GM21619 (cell line): Measurements from ENCODE around the gene WARS2.

ENCODE experiments used
- ATAC-seq: cut with Tn5 transposase; IDR thresholded peaks from one replicate; pipeline ENCODE4 v1.9.1; 2021; ENCODE audit not compliant: unreplicated experiment

Gene WARS2

GRCh38 chr1:119001181-119002027, 139.0 kb downstream of the WARS2 start:
- no peak for ATAC-seq

- no peak for ATAC-seq
These were observed 139.9 kb downstream of the WARS2 start for GRCh38 chr1:119000371-119001180.

- no peak for ATAC-seq
These were observed 140.9 kb downstream of the WARS2 start for GRCh38 chr1:118999348-119000071.

- no peak for ATAC-seq
These were observed 142.3 kb downstream of the WARS2 start for GRCh38 chr1:118998171-118998570.

- ATAC-seq = no peak
These were observed 143.2 kb downstream of the WARS2 start for GRCh38 chr1:118997225-118997624.

DNA sequence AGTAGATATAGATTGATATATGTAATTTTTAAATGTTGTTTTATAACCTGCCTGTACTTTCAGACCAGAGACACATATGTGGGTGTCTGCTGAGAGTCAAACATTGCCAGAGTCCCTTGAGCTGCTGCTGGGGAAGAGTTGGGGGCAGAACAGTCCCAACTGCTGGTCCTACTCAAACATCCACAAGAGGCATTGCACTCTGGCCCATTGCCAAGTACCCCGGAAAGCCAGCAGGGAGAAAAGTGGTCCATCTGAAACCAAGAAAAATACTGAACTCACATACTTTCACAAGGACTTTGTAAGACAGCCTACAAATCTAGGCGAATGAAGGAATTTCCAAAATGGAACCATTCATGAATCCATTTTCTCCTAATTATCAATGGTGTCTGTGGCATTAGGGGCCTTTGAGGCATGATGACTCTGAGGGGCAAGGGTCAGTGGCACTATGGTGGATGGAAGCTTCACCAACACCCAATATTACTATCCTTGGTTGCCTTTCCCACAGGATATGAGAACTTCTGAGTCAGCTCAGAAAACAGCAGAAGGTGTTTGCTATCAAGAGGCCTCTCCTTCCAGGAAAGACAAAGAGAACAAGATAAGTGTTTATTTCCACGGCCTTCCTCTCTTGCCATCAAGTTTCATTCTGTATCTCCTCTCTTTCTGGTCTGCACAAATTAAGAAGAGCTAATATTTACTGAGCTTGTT, 145.0 kb downstream of the WARS2 start:
- ATAC-seq = no peak

- no peak for ATAC-seq
These were observed 146.8 kb downstream of the WARS2 start for GRCh38 chr1:118993700-118994026.

DNA sequence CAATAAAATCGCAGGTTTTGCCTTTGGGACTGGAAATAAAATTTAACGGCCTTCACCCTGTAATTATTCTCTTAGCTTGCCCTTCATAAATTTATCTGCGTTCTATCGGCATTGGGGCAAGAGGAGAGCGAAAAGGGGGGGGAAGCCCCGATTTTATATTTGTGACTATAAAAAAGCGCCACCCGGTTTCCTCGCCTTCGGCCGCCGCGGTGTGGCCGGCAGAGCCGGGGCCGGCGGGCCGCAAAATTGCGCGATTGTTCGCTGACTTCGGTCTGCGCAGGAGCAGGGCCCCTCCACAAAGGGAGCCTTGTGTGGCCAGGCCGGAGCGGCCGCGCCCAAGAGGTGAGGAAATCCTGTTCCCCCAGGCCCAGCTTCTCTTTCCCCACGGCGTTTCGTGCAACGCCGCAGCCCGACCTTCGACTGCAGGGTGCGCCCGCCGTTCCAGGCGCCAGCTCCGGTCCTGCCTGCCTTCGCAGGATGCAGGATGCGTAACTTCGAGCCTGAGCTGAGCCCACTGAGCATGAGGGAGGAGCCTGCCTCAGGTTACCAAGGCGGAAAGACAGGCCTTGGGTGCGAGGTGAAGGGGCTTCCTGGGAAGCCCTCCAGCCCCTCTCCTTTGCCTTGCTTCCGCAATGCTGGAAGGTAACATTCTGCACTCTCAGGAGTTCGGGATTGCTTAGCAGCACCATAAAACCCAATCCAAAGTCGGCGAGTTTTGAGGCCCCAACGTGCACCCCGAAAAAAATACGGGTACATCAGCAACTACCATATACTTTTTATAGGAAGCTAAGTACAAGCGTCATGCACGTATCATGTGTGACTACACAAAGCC, 147.4 kb downstream of the WARS2 start:
- no peak for ATAC-seq

GRCh38 chr1:118992237-118992825, 148.1 kb downstream of the WARS2 start:
- ATAC-seq = no peak

DNA sequence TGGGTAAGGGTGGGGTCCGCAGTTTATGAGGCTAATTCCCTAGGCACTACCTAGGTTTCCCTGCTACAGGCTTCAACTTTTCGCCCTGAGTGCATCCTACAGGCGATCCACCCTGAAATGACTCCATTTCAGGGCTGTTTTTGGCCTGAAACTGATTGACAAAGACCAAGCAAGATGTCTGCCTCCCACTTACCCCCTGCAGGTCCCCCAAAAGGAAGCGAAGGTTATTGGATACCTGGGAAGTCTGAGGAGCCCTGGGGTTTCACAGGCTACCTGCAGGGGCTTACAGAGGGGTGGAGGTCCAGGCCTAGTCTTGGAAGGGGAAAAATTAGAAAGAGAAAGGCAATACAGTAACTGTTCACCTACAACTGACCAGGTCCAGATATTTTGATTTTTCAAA, 149.0 kb downstream of the WARS2 start:
- ATAC-seq = no peak

DNA sequence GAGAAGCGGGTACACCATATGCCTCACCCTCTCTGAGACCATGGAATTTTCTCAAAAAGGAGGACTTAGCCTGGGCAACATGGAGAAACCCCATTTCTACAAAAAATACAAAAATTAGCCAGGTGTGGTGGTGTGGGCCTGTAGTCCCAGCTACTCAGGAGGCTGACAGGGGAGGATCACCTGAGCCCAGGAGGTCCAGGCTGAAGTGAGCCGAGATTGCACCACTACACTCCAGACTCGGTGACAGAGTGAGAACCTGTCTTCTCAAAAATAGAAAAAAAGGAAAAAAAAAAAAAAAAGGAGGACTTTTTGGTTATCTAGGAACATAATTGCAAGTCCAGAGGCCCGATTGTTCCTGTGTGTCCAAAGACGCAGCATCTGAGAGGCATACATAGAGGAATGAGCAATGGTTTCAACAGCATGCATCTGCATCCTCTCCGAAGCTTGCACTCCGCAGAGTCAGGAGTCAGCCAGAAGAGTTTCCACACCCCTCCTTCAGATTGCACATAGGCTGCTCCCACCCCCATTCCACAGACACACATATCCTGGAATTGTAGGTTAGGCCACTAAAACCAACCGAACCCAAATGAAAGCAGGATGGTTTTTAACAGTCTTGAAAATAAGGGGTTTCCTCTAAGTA, 149.8 kb downstream of the WARS2 start:
- ATAC-seq = no peak

GRCh38 chr1:118989878-118990378, 150.5 kb downstream of the WARS2 start:
- ATAC-seq = no peak

GRCh38 chr1:118989006-118989815, 151.2 kb downstream of the WARS2 start:
- no peak for ATAC-seq

DNA sequence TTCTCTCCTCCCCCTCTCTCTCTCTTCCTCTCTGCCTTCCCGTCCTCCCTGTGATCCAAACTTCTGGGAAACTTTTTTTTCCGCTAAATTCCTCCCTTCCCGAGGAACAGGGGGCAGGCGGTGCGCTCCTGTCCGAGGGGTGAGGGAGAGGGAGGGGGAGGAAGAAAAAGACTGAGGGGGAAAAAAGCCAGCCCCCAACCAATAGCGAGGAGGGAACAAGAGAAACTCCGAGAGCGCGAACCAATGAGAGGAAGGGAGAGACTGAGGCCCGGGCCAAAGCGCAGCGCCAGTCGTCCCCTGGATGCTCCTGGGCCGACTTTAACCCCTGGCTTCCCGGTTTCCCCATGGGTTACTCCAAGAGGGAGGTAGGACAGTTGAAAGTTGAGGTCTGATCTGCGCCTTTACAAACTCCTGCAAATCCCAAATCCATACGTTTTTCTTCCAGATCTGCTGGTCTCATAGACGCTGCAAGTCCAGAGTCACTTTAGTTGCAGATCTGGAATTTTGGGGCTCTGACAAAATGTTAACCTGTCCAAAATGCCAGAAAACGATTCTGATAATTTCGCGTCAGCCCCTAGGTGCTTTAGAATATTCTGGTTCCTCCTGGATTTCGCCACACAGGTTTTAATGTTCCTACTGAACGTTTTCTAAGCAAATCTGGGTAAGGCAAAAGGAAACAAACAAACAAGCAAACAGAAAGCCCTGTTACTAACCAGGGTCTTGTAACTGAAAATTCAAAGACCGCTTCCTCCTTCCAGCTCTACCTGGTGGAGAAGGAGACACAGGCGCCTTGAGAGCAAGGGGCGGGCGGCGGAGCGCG, 152.1 kb downstream of the WARS2 start, which contains the start of gene TBX15:
TBX15 (minus strand) TSS at position 158 of the 820 bp plus-strand sequence. CDS start 548 bp downstream, outside the sequence.
- no peak for ATAC-seq

DNA sequence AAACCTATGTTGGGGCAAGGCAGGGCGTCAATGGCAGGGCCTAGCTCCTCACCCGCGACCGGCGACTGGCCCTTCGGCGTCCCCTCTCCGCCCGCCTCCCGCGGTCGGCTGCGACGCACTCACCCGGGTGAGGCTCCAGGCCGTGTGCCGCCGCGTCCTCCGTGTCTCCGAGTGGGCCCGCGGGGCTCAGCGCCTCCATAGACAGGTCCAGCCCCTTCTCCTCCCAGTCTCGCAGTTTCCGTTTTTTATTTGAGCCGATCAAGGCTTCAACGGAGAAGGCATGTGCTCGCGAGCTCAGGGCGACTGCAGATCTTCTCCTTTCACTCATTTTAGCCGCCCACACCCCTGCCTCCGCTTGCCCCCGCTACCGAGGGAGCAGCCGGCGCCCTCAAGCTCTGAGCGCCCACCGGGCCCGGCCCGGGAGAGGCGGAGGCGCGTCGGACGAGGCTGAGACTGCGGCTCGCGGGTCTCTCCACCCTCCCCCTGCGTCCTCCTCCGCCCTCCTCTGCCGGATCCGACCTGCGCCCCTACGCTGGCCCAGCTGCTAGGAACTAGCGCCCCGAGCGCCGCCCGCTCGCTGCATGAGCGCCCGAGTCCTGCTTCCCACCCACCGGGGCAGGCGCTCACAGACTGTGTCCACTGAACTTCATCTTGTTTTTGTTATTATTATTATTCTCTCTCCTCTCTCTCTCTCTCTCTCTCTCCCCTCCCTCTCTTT, 152.8 kb downstream of the WARS2 start:
- ATAC-seq = no peak
